Measurements from ENCODE around the gene TLE7.

TLE7 gene

DNA sequence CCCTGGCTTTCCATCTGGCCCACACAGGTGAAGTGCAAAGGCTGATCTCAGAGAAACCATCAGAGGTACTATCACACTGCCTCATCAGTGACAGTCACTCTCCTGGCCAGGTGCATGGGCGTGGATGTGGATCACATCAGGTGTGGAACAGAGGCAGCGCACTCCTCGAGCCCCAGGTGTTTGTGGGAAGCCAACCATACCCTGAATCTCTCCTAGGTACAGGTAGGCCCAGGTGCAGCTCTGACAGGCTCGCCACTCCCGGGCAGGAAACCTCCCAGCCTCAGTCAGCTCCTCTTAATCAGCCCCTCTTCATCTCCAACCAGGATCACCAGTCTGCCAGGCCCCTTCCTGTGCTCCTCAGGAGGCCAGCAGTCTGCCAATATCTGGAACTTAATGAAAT, 31.7 kb downstream of the TLE7 start:
- no peak for DNase-seq (ENCODE audit: extremely low read depth, insufficient read length)
- TF ChIP-seq CTCF (IDR thresholded peaks at IDR 0.05; ENCODE audit: insufficient read depth, low read length, poor library complexity, severe bottlenecking), result no peak
- peaks cover 3% of the 10 kb centered on the region for H3K27me3 ChIP-seq (replicated peaks; ENCODE audit: control insufficient read depth, insufficient read depth, low read length)
- H3K4me3 ChIP-seq (replicated peaks; ENCODE audit: low read depth, low read length), result no peak overlapping the region
- H3K36me3 ChIP-seq (ENCODE audit: control insufficient read depth, insufficient read depth, low read length), result no peaks in the 10 kb centered on the region

DNA sequence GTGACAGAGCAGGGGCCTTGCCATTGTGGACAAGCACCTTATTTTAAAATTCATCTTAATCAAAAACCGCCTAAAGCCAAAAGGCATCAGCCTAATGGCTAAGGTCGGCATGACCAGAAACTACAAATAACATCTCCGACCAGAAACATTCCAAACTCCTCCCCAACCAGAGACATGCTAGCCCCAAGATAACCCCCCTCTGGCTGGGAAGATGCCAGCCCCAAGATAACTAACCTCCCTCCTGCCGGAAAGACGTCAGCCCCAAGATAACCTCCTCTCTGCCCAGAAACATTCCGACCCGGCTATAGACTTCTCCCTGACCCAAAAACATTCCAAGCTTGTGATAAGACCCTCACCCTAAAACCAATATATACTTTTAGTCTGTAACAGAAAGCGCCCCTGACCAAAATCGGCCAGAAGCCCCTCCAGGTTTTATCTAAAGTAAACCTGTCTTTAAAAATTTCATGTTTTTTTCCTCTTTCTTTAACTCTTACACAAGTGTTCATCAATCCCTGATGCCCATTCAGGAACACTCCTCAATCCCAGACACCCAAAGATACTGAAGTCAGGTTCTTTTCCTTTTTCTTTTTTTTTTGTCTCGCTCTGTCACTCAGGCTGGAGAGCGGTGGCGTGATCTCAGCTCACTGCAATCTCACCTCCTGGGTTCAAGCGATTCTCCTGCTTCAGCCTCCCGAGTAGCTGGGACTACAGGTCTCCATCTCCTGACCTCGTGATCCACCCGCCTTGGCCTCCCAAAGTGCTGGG, 32.7 kb downstream of the TLE7 start:
- H3K36me3 ChIP-seq (ENCODE audit: control insufficient read depth, insufficient read depth, low read length), result no peaks in the 10 kb centered on the region
- no peak overlapping the region for H3K4me3 ChIP-seq (replicated peaks; ENCODE audit: low read depth, low read length)
- DNase-seq (ENCODE audit: extremely low read depth, insufficient read length), result no peak
- no peak for TF ChIP-seq CTCF (IDR thresholded peaks at IDR 0.05; ENCODE audit: insufficient read depth, low read length, poor library complexity, severe bottlenecking)
- peaks cover 3% of the 10 kb centered on the region for H3K27me3 ChIP-seq (replicated peaks; ENCODE audit: control insufficient read depth, insufficient read depth, low read length)

DNA sequence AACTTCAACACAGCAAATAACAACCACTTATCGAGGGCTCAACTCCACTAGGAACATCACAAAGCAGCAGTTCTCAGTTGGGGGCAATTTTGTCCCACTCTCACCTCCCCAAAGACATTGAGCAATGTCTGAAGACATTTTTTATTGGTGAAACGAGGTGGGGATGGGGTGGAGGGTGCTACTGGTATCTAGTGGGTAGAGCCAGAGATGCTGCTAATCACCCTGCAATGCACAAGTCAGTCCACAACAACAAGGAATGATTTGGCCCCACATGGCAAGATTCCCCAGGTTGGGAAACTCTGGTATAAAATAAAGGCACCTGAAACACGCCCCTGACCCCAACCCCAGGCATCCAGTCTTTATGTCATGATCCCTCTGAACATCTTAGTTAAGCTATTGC, 33.3 kb downstream of the TLE7 start:
- Histone ChIP-seq H3K4me3 (replicated peaks; ENCODE audit: low read depth, low read length) (no peak overlapping the region), H3K36me3 (ENCODE audit: control insufficient read depth, insufficient read depth, low read length) (no peaks in the 10 kb centered on the region), H3K27me3 (replicated peaks; ENCODE audit: control insufficient read depth, insufficient read depth, low read length) (peaks cover 3% of the 10 kb centered on the region)
- no peak for TF ChIP-seq CTCF (IDR thresholded peaks at IDR 0.05; ENCODE audit: insufficient read depth, low read length, poor library complexity, severe bottlenecking)
- no peak for DNase-seq (ENCODE audit: extremely low read depth, insufficient read length)

DNA sequence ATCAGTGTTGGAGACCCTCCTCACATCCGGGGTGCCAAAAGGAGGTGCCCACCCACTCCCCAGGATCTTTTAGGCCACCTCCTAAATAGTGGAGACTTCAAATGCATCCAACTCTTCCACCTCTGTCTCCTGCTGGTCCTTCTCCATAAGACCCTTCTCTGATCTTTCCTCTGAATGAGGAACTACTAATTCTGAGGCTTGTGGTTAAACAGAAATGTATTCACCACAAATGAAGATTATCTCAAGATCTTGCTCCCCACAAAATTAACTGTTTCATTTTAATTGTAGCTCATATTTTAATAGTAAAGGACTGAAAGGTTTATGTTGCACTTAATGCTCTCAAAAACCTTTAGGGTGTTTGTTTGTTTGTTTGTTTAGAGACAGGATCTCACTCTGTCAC, 34.1 kb downstream of the TLE7 start:
- TF ChIP-seq CTCF (IDR thresholded peaks at IDR 0.05; ENCODE audit: insufficient read depth, low read length, poor library complexity, severe bottlenecking), result no peak
- Histone ChIP-seq H3K36me3 (ENCODE audit: control insufficient read depth, insufficient read depth, low read length) (no peaks in the 10 kb centered on the region), H3K4me3 (replicated peaks; ENCODE audit: low read depth, low read length) (no peak overlapping the region), H3K27me3 (replicated peaks; ENCODE audit: control insufficient read depth, insufficient read depth, low read length) (peaks cover 3% of the 10 kb centered on the region)
- no peak for DNase-seq (ENCODE audit: extremely low read depth, insufficient read length)

GRCh38 chr16:71406724-71407123, 35.1 kb downstream of the TLE7 start:
- no peak for TF ChIP-seq CTCF (IDR thresholded peaks at IDR 0.05; ENCODE audit: insufficient read depth, low read length, poor library complexity, severe bottlenecking)
- no peak for DNase-seq (ENCODE audit: extremely low read depth, insufficient read length)
- no peak overlapping the region for H3K4me3 ChIP-seq (replicated peaks; ENCODE audit: low read depth, low read length)
- H3K27me3 ChIP-seq (replicated peaks; ENCODE audit: control insufficient read depth, insufficient read depth, low read length), result peaks cover 3% of the 10 kb centered on the region
- no peaks in the 10 kb centered on the region for H3K36me3 ChIP-seq (ENCODE audit: control insufficient read depth, insufficient read depth, low read length)

GRCh38 chr16:71406316-71406715, 35.5 kb downstream of the TLE7 start:
- TF ChIP-seq CTCF (IDR thresholded peaks at IDR 0.05; ENCODE audit: insufficient read depth, low read length, poor library complexity, severe bottlenecking), result no peak
- Histone ChIP-seq H3K27me3 (replicated peaks; ENCODE audit: control insufficient read depth, insufficient read depth, low read length) (peaks cover 3% of the 10 kb centered on the region), H3K36me3 (ENCODE audit: control insufficient read depth, insufficient read depth, low read length) (no peaks in the 10 kb centered on the region), H3K4me3 (replicated peaks; ENCODE audit: low read depth, low read length) (no peak overlapping the region)
- DNase-seq (ENCODE audit: extremely low read depth, insufficient read length), result no peak
